Measurements from ENCODE around the gene HDAC8.

DNA sequence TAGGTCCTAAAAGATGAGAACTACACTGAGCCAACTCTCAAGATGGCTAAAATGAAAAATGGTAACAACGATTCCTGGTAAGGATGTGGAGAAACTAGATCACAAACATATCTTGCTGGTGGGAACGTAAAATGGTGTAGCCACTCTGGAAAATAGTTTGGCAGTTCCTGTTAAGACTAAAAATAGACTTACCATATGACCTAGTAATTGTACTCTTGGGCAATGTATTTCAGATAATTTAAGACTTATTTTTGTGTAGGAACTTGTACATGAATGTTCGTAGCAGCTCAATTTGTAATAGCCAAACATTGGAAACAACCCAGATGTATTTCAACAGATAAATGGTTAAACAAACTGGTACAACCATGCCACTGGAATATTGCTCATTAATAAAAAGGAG is 106.2 kb downstream of the HDAC8 start:
- TF ChIP-seq POLR2A (IDR thresholded peaks at IDR 0.05; ENCODE audit: low read length): no peak
- no peak for TF ChIP-seq GATA1 (IDR thresholded peaks at IDR 0.05; ENCODE audit: low read depth, low read length)
